GM23338 (cell line): Measurements from ENCODE around the gene BANP. TPM values are rescaled to one million over a fixed set of nuclear protein-coding genes. Genes with fewer than 3 reads are reported as not detected.

ENCODE experiments used
- ATAC-seq: fragments of 200-7000 bp; cut with Tn5 transposase; 3 replicates; pipeline ENCODE4 v1.9.1; 2020
- DNase-seq: peaks from one replicate; pipeline ENCODE4 v3.0.0-alpha.2; 2015; ENCODE audit warnings: low spot score
- H2AFZ ChIP-seq: fragments of 200-600 bp; sonication (generic); 2 replicates; pipeline ENCODE4 v1.8.0; 2016; ENCODE audit warnings: antibody characterized with exemption, mild to moderate bottlenecking, moderate library complexity
- H3F3A ChIP-seq: fragments of 200-600 bp; sonication (generic); replicated peaks from 2 replicates; pipeline ENCODE4 v1.8.0; 2017; ENCODE audit warnings: antibody characterized with exemption, mixed run types, low read depth
- H3K27ac ChIP-seq: fragments of 200-600 bp; sonication (generic); 2 replicates; pipeline ENCODE4 v1.6.1; 2016; ENCODE audit warnings: low read depth
- H3K27me3 ChIP-seq: fragments of 200-600 bp; sonication (generic); 2 replicates; pipeline ENCODE4 v1.8.0; 2016; ENCODE audit warnings: mild to moderate bottlenecking, mixed run types, moderate library complexity; ENCODE audit not compliant: insufficient read depth
- H3K36me3 ChIP-seq: fragments of 200-600 bp; sonication (generic); 2 replicates; pipeline ENCODE4 v1.8.0; 2016; ENCODE audit warnings: mild to moderate bottlenecking; ENCODE audit not compliant: insufficient read depth
- H3K4me1 ChIP-seq: fragments of 200-600 bp; sonication (generic); 2 replicates; pipeline ENCODE4 v1.8.0; 2016; ENCODE audit warnings: mild to moderate bottlenecking, moderate library complexity; ENCODE audit not compliant: insufficient read depth
- H3K4me2 ChIP-seq: fragments of 200-600 bp; sonication (generic); 2 replicates; pipeline ENCODE4 v1.7.1; 2017; ENCODE audit warnings: mixed run types
- H3K4me3 ChIP-seq: fragments of 200-600 bp; sonication (generic); 2 replicates; pipeline ENCODE4 v1.6.1; 2016; ENCODE audit warnings: mixed run types
- H3K79me2 ChIP-seq: fragments of 200-600 bp; sonication (generic); replicated peaks from 2 replicates; pipeline ENCODE4 v1.8.0; 2017; ENCODE audit warnings: mild to moderate bottlenecking; ENCODE audit not compliant: insufficient read depth
- H3K9me2 ChIP-seq: fragments of 200-600 bp; sonication (generic); 2 replicates; pipeline ENCODE4 v1.8.0; 2017; ENCODE audit not compliant: insufficient read depth
- H4K20me1 ChIP-seq: fragments of 200-600 bp; sonication (generic); replicated peaks from 2 replicates; pipeline ENCODE4 v1.8.0; 2017; ENCODE audit warnings: mild to moderate bottlenecking; ENCODE audit not compliant: insufficient read depth
- H3K27ac Mint-ChIP-seq: 2 replicates; pipeline ENCODE4 v1.8.0; 2020; ENCODE audit warnings: inconsistent platforms, mild to moderate bottlenecking, moderate library complexity, mixed read lengths
- H3K27me3 Mint-ChIP-seq: 3 replicates; pipeline ENCODE4 v1.8.0; 2022; ENCODE audit warnings: low read depth, mild to moderate bottlenecking, moderate library complexity, mixed read lengths, inconsistent platforms; ENCODE audit not compliant: insufficient read depth, poor library complexity
- H3K36me3 Mint-ChIP-seq: 3 replicates; pipeline ENCODE4 v1.8.0; 2021; ENCODE audit warnings: low read depth, mild to moderate bottlenecking, inconsistent platforms, moderate library complexity, mixed read lengths
- H3K4me1 Mint-ChIP-seq: 3 replicates; pipeline ENCODE4 v1.8.0; 2020; ENCODE audit warnings: mild to moderate bottlenecking, inconsistent platforms, mixed read lengths
- H3K4me3 Mint-ChIP-seq: 3 replicates; pipeline ENCODE4 v1.8.0; 2021; ENCODE audit warnings: moderate library complexity, mild to moderate bottlenecking, inconsistent platforms, mixed read lengths
- H3K9me3 Mint-ChIP-seq: 3 replicates; pipeline ENCODE4 v1.8.0; 2020; ENCODE audit warnings: moderate library complexity, mild to moderate bottlenecking, inconsistent platforms, mixed read lengths
- CREB1 ChIP-seq: fragments of 250-450 bp; sonication (Bioruptor Pico); IDR thresholded peaks from 2 replicates; pipeline ENCODE4 v1.5.0; 2020; ENCODE audit warnings: low read depth, mild to moderate bottlenecking, moderate library complexity
- ETS1 ChIP-seq: IDR thresholded peaks from 2 replicates; pipeline ENCODE4 v1.6.1; 2016; ENCODE audit warnings: antibody characterized with exemption
- EZH2 ChIP-seq: fragments of 200-600 bp; sonication (generic); IDR thresholded peaks from one replicate; pipeline ENCODE4 v1.8.0; 2017; ENCODE audit warnings: antibody characterized with exemption, mild to moderate bottlenecking, low read depth; ENCODE audit not compliant: unreplicated experiment
- EZH2phosphoT487 ChIP-seq: fragments of 200-600 bp; sonication (generic); IDR thresholded peaks from one replicate; pipeline ENCODE4 v1.8.1; 2018; ENCODE audit warnings: antibody characterized with exemption; ENCODE audit not compliant: unreplicated experiment
- NANOG ChIP-seq: IDR thresholded peaks from 2 replicates; pipeline ENCODE4 v1.6.1; 2016; ENCODE audit warnings: antibody characterized with exemption, borderline replicate concordance
- STAT1 ChIP-seq: IDR thresholded peaks from one replicate; pipeline ENCODE4 v1.6.1; 2016; ENCODE audit warnings: antibody characterized with exemption; ENCODE audit not compliant: unreplicated experiment
- ZNF114 ChIP-seq: fragments of 250-450 bp; sonication (Bioruptor Pico); IDR thresholded peaks from 2 replicates; pipeline ENCODE4 v1.5.0; 2020; ENCODE audit warnings: mild to moderate bottlenecking, moderate library complexity
- ZNF331 ChIP-seq: fragments of 250-450 bp; sonication (Bioruptor Pico); IDR thresholded peaks from 2 replicates; pipeline ENCODE4 v1.5.0; 2020; ENCODE audit warnings: low read depth, mild to moderate bottlenecking, moderate library complexity
- ZNF462 ChIP-seq: fragments of 250-450 bp; sonication (Bioruptor Pico); IDR thresholded peaks from 2 replicates; pipeline ENCODE4 v1.5.0; 2020; ENCODE audit warnings: mild to moderate bottlenecking, moderate library complexity
- polyA plus RNA-seq: library from polyadenylated mRNA; unstranded; fragments of >200 nt; fragmentation: Nextera tagmentation; extraction: Ambion mirVana; gene quantifications from 2 replicates; pipeline ENCODE4 v1.2.1, GENCODE V29; 2016
- total RNA-seq: library from RNA; depleted of rRNA; stranded (reverse); fragments of >200 nt; shearing (Covaris generic); gene quantifications from 2 replicates; pipeline ENCODE4 v1.2.3, GENCODE V29; 2014

The BANP gene
- total and polyA plus RNA-seq, 2 experiments from 2014 or later, result 22.3 to 48.0 TPM

DNA sequence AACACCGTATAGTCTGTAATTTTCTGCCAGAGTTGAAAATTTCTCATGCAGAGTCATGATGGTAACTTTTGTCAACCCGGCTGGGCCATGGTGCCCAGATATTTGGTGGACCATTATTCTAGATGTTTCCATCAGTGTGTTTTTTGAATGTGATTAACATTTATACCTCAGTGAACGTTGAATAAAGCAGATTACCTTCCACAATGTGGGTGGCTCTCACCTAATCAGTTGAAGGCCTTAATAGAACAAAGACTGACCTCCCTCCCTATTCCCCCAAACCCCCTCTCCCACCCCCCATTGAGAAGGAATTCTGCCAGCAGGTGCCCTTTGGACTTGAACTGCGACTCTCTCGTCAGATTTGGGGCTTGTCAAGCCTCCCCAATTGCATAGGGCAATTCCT, 8.6 kb upstream of the BANP start (continued):
- no peak for TF ChIP-seq ETS1

DNA sequence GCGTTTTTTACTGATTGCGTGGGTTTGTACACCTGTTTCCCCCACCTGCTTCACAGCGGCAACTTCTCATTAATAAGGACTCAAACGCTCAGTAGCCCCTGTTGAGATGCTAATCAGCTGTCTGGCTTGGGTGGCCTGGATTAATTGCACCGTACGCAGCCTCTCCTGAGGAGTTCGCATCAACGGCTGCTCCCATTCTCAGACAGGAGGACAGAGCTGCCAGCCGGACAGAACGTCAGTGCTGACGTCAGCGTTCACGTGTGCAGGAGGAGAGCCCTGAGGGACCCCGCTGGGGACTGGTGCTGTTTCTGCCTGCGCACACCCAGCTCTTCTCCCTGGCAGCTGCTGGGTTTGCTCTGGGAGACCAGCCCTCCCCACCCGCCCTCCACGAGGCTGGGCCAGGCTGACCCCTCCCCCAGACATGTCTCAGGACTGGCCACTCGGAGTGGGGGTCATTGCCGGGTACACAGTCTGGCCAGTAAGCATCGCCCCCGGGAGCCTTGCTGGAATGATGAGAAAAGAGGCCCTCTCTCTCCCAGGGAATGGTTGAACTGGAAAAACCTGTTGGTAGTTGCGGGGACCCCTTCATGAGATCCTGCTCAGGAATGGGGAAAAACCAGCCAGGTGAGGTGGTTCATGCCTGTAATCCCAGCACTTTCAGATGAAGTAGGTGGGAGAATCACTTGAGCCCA, 5.7 kb upstream of the BANP start:
- peak overlapping the region; percentile 42 for H3K4me3 Mint-ChIP-seq
- 0 out of 2 replicates have a peak overlapping the region, but pooled peaks have one; percentile 34 for H3K4me3 ChIP-seq
- H3K4me1 Mint-ChIP-seq, result peaks cover 27% of the 10 kb centered on the region
- H3K9me3 Mint-ChIP-seq, result no peaks in the 10 kb centered on the region
- H3K9me2 ChIP-seq, result no peaks in the 10 kb centered on the region
- peak overlapping the region; percentile 43 for H2AFZ ChIP-seq
- ATAC-seq (peak; percentile 74), DNase-seq (peak; percentile 85)
- no peaks in the 10 kb centered on the region for H3K79me2 ChIP-seq
- peak overlapping the region; percentile 94 for H3K27ac Mint-ChIP-seq
- H3K27me3 ChIP-seq, result no peaks in the 10 kb centered on the region
- H3K27ac ChIP-seq, result peak overlapping the region; percentile 50
- peaks cover 18% of the 10 kb centered on the region for H3K27me3 Mint-ChIP-seq
- peaks cover 3% of the 10 kb centered on the region; the same call in 1 of the 2 replicates for H3K4me1 ChIP-seq
- no peaks in the 10 kb centered on the region for H4K20me1 ChIP-seq
- TF ChIP-seq CREB1 (CRISPR knock-in tag), result peak; percentile 84
- no peak for TF ChIP-seq STAT1
- TF ChIP-seq EZH2phosphoT487, result no peak
- no peak for TF ChIP-seq EZH2
- no peak for TF ChIP-seq NANOG
- no peak for TF ChIP-seq ZNF114 (CRISPR knock-in tag)
- H3K36me3 Mint-ChIP-seq, result no peaks in the 10 kb centered on the region
- H3K4me2 ChIP-seq, result peak overlapping the region; percentile 66; the same call in 1 of the 2 replicates
- H3F3A ChIP-seq, result no peaks in the 10 kb centered on the region
- no peaks in the 10 kb centered on the region for H3K36me3 ChIP-seq

GRCh38 chr16:87946596-87947347, 4.5 kb upstream of the BANP start:
- H3K27me3 Mint-ChIP-seq, result peaks cover 21% of the 10 kb centered on the region
- no peak for ATAC-seq
- no peak overlapping the region; the same call in 2 of the 3 replicates for H3K4me3 Mint-ChIP-seq
- H3K4me2 ChIP-seq, result peak overlapping the region; percentile 66; the same call in 1 of the 2 replicates
- no peaks in the 10 kb centered on the region for H3K27me3 ChIP-seq
- no peak for DNase-seq
- no peak overlapping the region; the same call in 1 of the 2 replicates for H2AFZ ChIP-seq
- H3K4me1 ChIP-seq, result peaks cover 3% of the 10 kb centered on the region; the same call in 1 of the 2 replicates
- H3F3A ChIP-seq, result 0 out of 2 replicates have a peak, but pooled peaks cover under 1% of the 10 kb centered on the region
- H3K4me1 Mint-ChIP-seq, result peaks cover 30% of the 10 kb centered on the region
- H3K9me3 Mint-ChIP-seq, result no peaks in the 10 kb centered on the region
- no peaks in the 10 kb centered on the region for H3K36me3 Mint-ChIP-seq
- H4K20me1 ChIP-seq, result no peaks in the 10 kb centered on the region
- H3K36me3 ChIP-seq, result no peaks in the 10 kb centered on the region
- no peak overlapping the region for H3K4me3 ChIP-seq
- peaks cover under 1% of the 10 kb centered on the region; the same call in 1 of the 2 replicates for H3K79me2 ChIP-seq
- H3K27ac ChIP-seq, result no peak overlapping the region
- peak overlapping the region; percentile 60; the same call in 1 of the 2 replicates for H3K27ac Mint-ChIP-seq
- no peaks in the 10 kb centered on the region for H3K9me2 ChIP-seq
- TF ChIP-seq EZH2phosphoT487 (no peak), ZNF331 (no peak), NANOG (no peak), ETS1 (no peak), ZNF462 (no peak)
